Measurements from ENCODE around the gene SLC11A1.
A peak's percentile ranks its signal among the peaks of the same experiment; 100 is the strongest.

SLC11A1 gene

DNA sequence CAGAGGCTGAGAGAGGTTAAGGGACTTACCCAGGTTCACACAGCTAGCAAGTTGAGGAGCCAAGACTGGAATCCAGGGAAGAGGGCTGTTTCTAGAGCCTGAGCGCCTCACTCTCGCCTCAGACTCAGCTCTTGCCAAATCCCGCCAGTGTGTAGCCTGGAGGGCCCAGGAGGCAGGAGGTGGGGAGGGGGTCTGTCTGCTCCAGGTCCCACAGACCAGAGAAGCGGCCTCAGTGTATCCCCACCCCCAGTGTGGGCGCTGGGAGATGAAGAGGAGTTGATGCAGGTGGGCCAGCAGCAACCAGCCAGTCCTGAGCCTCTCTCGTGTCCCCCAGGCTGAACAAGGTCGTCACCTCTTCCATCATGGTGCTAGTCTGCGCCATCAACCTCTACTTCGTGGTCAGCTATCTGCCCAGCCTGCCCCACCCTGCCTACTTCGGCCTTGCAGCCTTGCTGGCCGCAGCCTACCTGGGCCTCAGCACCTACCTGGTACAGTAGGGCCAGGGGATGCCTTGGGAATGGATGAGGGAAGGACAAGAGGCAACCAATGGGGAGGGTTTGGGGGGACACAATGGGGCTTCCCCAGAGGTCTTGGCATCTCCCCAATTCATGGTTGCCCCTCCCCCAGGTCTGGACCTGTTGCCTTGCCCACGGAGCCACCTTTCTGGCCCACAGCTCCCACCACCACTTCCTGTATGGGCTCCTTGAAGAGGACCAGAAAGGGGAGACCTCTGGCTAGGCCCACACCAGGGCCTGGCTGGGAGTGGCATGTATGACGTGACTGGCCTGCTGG is 12.4 kb downstream of the SLC11A1 start:
- no peak for DNase-seq (ENCODE audit: low read depth)

GRCh38 chr2:218395090-218395444 is 13.0 kb downstream of the SLC11A1 start:
- DNase-seq (ENCODE audit: low read depth) = no peak

- DNase-seq (ENCODE audit: low read depth) = no peak
These were observed 13.4 kb downstream of the SLC11A1 start for GRCh38 chr2:218395456-218395825.

- peak; percentile 91 for DNase-seq (ENCODE audit: low read depth)
These were observed 14.0 kb downstream of the SLC11A1 start for GRCh38 chr2:218395826-218396687.

GRCh38 chr2:218396688-218397462 is 14.8 kb downstream of the SLC11A1 start:
- DNase-seq (ENCODE audit: low read depth) = no peak

DNA sequence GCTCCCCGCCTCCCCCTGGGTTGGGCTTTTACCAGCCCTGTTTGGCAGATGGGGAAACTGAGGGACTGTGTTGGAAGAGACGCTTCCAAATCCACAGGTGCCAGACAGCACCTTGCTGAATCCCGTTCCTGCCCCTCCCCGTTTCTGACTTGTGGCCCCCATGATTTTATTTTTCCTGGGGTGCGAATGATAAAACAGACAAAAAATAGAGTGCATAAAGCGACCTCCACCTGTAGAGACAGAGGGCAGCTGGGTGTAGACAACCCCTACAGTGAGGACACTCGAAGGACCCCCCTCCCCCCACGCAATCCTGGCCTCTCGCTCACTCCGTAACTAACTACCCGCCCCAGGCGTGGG is 15.4 kb downstream of the SLC11A1 start:
- DNase-seq (ENCODE audit: low read depth) = no peak

- no peak for DNase-seq (ENCODE audit: low read depth)
These were observed 15.9 kb downstream of the SLC11A1 start for GRCh38 chr2:218397820-218398436.

- no peak for DNase-seq (ENCODE audit: low read depth)
These were observed 16.6 kb downstream of the SLC11A1 start for GRCh38 chr2:218398437-218399390.

- DNase-seq (ENCODE audit: low read depth) = peak; percentile 97
These were observed 17.5 kb downstream of the SLC11A1 start, which contains the start of gene CTDSP1 for GRCh38 chr2:218399391-218400166. TSS of gene CTDSP1 (plus strand) at chr2:218399868. CDS start at chr2:218400091, 223 bp downstream.

DNA sequence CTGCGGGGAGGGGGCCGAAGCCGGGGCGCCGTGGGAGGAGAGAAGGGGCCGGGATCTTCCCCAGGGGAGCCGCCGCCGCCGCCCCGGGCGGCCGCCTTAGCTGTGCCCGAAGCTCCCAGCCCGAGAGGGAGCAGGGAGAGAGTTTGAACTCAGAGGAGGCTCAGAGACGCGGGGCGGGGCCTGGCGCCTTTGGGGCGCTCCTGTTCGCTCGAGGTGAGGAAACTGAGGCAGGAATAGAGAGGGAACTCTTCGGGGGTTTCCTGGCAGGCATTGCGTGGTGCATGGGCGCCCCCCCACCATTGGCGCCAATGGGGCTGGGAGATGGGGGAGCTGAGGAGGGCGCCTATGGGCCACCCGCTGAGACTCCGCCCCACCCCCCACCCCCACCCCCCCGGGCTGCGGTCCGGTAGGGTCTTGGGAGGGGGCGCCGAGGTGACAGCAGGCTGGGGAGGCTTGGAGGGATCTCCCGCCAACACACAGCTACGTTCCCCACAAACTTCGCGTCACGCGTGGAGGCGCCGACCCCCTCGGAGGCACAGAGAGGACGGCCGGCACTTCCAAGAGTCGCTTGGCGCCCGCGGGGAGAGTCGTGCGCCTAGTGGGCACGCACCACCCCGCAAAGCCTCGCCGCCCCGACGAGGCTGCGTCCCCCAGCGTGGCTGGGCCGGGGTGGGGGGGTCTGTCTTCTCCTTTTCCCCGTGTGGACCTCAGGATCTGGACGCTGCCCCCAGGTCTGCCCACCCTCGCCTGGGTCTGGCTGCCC is 18.3 kb downstream of the SLC11A1 start:
- no peak for DNase-seq (ENCODE audit: low read depth)

DNA sequence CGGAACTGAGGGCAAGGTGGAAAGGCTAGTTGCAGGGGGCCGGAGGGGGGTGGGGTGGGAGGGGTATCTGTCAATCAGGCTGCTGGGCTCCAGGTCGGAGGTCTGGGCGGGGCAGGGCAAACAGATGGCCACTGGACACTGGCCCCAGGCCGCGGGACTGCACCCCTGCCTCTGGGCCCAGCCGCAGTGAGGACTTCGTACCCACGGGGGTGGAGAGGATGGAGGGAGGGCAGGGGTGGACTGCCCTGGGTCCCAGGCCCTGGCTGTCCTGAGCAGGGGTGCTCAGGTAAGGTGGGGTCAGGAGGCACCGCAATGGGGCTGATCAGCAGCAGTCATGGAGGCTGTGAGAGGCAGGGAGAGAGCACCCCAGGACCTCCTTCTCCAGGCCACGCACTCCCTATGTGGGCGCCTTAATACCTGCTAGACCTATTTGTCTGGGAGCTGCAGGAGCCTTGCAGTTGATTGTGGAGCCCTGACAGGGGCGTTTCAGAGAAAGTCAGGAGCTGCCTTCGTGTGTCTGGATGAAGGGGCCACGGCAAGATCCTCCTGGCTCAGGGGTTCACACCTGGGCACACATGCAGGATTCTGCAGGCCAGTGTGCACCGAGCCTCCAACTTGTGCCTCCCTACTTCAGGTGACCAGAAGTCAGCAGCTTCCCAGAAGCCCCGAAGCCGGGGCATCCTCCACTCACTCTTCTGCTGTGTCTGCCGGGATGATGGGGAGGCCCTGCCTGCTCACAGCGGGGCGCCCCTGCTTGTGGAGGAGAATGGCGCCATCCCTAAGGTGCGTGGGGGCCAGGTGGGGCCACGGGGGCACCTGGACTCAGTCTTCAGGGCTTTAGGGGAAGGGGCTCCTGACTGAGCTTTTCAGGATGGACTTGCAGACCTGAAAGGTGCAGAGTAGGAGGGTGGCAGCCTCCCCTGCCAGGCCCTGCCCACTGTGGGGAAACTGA is 19.1 kb downstream of the SLC11A1 start:
- DNase-seq (ENCODE audit: low read depth) = no peak

DNA sequence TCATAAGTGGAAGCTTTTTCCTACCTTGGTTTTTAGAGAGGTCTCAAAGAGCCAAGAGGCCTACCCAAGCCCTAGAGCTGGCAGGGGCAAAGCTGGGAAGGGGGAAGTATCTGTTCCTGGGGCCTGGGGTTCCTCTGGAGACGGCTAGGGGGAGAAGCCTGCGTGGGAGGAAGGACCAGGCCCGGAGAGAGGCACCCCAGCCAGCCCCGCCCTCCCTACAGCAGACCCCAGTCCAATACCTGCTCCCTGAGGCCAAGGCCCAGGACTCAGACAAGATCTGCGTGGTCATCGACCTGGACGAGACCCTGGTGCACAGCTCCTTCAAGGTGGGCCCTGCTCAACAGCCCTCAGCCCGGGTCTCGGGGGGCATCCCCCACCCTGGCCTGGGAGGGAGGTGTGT is 19.8 kb downstream of the SLC11A1 start:
- DNase-seq (ENCODE audit: low read depth) = no peak

DNA sequence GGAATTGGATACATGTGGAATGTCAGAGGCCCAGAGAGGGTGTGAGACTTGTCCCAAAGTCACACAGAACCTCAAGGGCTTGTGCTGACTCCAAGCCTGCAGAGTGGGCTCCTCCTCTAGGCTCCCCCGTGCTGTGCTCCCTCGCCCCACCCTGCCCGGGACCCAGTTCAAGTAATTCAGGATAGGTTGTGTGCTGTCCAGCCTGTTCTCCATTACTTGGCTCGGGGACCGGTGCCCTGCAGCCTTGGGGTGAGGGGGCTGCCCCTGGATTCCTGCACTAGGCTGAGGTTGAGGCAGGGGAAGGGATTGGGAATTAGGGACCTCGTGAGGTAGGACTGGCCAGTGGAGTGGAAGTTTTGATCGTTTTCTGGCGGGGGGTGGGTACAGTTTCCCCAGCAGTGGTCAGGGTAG is 20.4 kb downstream of the SLC11A1 start:
- DNase-seq (ENCODE audit: low read depth) = no peak

DNA sequence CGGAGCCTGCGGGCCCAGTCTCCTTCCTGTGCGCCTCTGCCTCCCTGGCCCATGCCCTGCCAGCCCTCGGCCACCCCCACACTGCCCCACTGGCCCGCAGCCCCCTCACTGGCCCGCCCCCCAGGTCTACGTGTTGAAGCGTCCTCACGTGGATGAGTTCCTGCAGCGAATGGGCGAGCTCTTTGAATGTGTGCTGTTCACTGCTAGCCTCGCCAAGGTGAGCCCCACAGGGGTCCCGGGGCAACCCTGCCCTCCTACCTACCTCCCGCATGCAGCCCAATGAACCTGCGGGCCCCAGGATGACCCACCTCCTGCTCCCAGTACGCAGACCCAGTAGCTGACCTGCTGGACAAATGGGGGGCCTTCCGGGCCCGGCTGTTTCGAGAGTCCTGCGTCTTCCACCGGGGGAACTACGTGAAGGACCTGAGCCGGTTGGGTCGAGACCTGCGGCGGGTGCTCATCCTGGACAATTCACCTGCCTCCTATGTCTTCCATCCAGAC is 20.9 kb downstream of the SLC11A1 start:
- DNase-seq (ENCODE audit: low read depth) = no peak

GRCh38 chr2:218403810-218404209 is 21.7 kb downstream of the SLC11A1 start:
- no peak for DNase-seq (ENCODE audit: low read depth)

DNA sequence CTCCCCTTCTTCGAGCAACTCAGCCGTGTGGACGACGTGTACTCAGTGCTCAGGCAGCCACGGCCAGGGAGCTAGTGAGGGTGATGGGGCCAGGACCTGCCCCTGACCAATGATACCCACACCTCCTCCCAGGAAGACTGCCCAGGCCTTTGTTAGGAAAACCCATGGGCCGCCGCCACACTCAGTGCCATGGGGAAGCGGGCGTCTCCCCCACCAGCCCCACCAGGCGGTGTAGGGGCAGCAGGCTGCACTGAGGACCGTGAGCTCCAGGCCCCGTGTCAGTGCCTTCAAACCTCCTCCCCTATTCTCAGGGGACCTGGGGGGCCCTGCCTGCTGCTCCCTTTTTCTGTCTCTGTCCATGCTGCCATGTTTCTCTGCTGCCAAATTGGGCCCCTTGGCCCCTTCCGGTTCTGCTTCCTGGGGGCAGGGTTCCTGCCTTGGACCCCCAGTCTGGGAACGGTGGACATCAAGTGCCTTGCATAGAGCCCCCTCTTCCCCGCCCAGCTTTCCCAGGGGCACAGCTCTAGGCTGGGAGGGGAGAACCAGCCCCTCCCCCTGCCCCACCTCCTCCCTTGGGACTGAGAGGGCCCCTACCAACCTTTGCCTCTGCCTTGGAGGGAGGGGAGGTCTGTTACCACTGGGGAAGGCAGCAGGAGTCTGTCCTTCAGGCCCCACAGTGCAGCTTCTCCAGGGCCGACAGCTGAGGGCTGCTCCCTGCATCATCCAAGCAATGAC is 22.4 kb downstream of the SLC11A1 start:
- DNase-seq (ENCODE audit: low read depth) = no peak

DNA sequence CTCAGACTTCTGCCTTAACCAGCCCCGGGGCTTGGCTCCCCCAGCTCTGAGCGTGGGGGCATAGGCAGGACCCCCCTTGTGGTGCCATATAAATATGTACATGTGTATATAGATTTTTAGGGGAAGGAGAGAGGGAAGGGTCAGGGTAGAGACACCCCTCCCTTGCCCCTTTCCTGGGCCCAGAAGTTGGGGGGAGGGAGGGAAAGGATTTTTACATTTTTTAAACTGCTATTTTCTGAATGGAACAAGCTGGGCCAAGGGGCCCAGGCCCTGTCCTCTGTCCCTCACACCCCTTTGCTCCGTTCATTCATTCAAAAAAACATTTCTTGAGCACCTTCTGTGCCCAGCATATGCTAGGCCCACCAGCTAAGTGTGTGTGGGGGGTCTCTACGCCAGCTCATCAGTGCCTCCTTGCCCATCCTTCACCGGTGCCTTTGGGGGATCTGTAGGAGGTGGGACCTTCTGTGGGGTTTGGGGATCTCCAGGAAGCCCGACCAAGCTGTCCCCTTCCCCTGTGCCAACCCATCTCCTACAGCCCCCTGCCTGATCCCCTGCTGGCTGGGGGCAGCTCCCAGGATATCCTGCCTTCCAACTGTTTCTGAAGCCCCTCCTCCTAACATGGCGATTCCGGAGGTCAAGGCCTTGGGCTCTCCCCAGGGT is 23.1 kb downstream of the SLC11A1 start:
- no peak for DNase-seq (ENCODE audit: low read depth)
